Ovary (tissue), 3 donors: ENCODE results near the gene PPM1J.

ENCODE experiments used
- POLR2A ChIP-seq: fragments of 450-650 bp; IDR thresholded peaks from one replicate; pipeline ENCODE4 v1.6.1; 2017; ENCODE audit warnings: antibody characterized with exemption, mild to moderate bottlenecking, moderate library complexity
- TF ChIP-seq, protein P1 (sequence below), 3 donors: fragments of 450-650 bp in 2 of 3; fragments of 200-600 bp in 1 of 3; IDR thresholded peaks; one replicate each; pipeline versions ENCODE4 v1.5.1 to v1.8.0; 2016 to 2022; ENCODE audit warnings: antibody characterized with exemption in 3 of 3, mild to moderate bottlenecking in 1 of 3
- donor health status: DM: no; HTN: no; CAD: no.

- TF ChIP-seq POLR2A, result no peak
- TF ChIP-seq, protein P1, sequence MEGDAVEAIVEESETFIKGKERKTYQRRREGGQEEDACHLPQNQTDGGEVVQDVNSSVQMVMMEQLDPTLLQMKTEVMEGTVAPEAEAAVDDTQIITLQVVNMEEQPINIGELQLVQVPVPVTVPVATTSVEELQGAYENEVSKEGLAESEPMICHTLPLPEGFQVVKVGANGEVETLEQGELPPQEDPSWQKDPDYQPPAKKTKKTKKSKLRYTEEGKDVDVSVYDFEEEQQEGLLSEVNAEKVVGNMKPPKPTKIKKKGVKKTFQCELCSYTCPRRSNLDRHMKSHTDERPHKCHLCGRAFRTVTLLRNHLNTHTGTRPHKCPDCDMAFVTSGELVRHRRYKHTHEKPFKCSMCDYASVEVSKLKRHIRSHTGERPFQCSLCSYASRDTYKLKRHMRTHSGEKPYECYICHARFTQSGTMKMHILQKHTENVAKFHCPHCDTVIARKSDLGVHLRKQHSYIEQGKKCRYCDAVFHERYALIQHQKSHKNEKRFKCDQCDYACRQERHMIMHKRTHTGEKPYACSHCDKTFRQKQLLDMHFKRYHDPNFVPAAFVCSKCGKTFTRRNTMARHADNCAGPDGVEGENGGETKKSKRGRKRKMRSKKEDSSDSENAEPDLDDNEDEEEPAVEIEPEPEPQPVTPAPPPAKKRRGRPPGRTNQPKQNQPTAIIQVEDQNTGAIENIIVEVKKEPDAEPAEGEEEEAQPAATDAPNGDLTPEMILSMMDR (IDR thresholded peaks at IDR 0.05), result no peak
These were observed 2.9 kb downstream of the PPM1J start for GRCh38 chr1:112712191-112712590.
